Bronchial epithelial cell (primary cell): Measurements from ENCODE around the gene BCL7C. TPM values are rescaled to one million over a fixed set of nuclear protein-coding genes. Genes with fewer than 3 reads are reported as not detected.
A peak's percentile ranks its signal among the peaks of the same experiment; 100 is the strongest.

Experiments used
- DNase-seq: peaks from one replicate; pipeline ENCODE4 v3.0.0-alpha.2; 2010; ENCODE audit warnings: low read depth
- FAIRE-seq: peaks from 2 replicates; lab custom pipeline; 2011; peaks lifted over from hg19 to GRCh38; lab: Jason Lieb, UNC
- H3K27me3 ChIP-seq: 2 replicates; pipeline ENCODE4 v1.5.1; 2011; ENCODE audit warnings: low read length; ENCODE audit not compliant: control insufficient read depth, insufficient read depth
- H3K36me3 ChIP-seq: 2 replicates; pipeline ENCODE4 v1.5.1; 2011; ENCODE audit warnings: low read length; ENCODE audit not compliant: control insufficient read depth, insufficient read depth
- H3K4me3 ChIP-seq: 2 replicates; pipeline ENCODE4 v1.5.1; 2011; ENCODE audit warnings: mild to moderate bottlenecking, low read depth, low read length, control low read depth
- total RNA-seq: library from RNA; depleted of rRNA; stranded (reverse); fragments of >200 nt; gene quantifications from 2 replicates; pipeline ENCODE4 v1.2.1, GENCODE V29; 2014
- TF ChIP-seq, protein P1 (sequence below): IDR thresholded peaks from 2 replicates; pipeline ENCODE4 v1.5.1; 2011; ENCODE audit warnings: mild to moderate bottlenecking, moderate library complexity, low read length, control low read depth, inconsistent platforms; ENCODE audit not compliant: insufficient read depth, severe bottlenecking

Gene BCL7C
- total RNA-seq, 1 donor from 2014 or later, result 24.7 TPM

DNA sequence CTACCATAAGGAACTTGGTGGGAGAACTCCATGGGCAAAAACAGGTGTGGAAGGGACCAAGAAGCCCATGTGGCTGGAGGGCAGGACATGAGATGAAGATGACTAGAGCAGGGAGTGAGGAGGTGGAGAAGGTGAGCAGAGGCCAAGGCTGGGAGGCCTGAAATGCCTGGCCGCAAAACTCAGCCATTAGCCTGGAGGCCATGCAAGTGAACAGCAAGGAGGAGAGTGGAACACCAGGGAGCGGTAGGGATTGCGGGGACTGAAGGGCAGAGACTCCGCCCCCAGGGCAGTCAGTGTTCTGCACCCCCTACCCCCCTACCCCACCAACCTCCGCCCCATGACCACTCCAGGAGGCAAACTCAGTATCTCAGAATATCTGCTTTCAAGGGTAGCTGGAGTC lies 17.0 kb downstream of the BCL7C start:
- TF ChIP-seq, protein P1, sequence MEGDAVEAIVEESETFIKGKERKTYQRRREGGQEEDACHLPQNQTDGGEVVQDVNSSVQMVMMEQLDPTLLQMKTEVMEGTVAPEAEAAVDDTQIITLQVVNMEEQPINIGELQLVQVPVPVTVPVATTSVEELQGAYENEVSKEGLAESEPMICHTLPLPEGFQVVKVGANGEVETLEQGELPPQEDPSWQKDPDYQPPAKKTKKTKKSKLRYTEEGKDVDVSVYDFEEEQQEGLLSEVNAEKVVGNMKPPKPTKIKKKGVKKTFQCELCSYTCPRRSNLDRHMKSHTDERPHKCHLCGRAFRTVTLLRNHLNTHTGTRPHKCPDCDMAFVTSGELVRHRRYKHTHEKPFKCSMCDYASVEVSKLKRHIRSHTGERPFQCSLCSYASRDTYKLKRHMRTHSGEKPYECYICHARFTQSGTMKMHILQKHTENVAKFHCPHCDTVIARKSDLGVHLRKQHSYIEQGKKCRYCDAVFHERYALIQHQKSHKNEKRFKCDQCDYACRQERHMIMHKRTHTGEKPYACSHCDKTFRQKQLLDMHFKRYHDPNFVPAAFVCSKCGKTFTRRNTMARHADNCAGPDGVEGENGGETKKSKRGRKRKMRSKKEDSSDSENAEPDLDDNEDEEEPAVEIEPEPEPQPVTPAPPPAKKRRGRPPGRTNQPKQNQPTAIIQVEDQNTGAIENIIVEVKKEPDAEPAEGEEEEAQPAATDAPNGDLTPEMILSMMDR, result peak; percentile 1
- Histone ChIP-seq H3K4me3 (no peak overlapping the region), H3K36me3 (peaks cover 3% of the 10 kb centered on the region), H3K27me3 (no peaks in the 10 kb centered on the region)
- FAIRE-seq (no peak), DNase-seq (no peak)

DNA sequence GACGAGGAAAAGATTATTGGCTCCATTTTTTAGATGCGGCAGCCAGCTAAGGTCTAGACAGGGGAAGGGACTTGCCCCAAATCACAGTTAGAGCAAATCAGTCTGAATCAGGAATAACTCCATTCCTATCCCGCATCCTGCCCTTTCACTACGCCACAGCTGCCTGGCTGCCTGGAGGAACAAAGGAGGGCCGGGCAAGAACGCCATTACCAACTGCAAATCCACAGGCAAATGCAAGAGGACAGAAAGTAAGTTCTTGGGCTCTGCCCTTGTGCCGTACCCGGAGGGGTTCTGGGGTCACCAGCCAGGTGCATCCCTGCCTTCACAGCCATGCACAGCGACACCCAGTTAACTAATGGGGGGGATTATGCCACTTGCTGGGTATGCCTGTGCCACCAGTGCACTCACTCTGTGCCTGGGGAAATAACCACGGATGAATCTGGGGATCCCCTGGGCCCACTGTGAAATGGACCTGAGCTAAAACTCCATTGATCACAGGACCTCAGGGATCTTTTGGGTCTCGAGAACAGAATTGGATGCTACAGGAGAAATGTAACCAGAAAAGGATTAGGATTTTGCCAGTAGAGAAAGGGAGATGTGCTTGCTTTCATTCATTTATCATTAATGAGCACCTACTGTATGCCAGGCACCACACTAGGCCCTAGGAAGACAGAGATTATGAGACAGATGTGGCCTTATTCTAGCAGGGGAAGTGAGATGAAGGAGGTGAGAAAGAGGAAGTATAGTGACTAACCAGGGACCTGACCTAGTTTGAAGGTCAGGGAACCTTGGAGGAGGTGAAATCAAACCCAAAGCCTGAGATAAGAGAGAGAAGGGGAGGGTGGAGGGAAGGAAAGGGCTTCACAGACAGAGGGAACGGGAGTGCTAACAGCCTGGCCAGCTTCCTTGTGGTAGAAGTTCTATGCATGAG lies 17.7 kb downstream of the BCL7C start:
- FAIRE-seq (no peak), DNase-seq (peak; percentile 23)
- peak overlapping the region; percentile 91 for H3K4me3 ChIP-seq
- TF ChIP-seq, protein P1, result no peak
- peaks cover 2% of the 10 kb centered on the region for H3K36me3 ChIP-seq
- H3K27me3 ChIP-seq, result no peaks in the 10 kb centered on the region

DNA sequence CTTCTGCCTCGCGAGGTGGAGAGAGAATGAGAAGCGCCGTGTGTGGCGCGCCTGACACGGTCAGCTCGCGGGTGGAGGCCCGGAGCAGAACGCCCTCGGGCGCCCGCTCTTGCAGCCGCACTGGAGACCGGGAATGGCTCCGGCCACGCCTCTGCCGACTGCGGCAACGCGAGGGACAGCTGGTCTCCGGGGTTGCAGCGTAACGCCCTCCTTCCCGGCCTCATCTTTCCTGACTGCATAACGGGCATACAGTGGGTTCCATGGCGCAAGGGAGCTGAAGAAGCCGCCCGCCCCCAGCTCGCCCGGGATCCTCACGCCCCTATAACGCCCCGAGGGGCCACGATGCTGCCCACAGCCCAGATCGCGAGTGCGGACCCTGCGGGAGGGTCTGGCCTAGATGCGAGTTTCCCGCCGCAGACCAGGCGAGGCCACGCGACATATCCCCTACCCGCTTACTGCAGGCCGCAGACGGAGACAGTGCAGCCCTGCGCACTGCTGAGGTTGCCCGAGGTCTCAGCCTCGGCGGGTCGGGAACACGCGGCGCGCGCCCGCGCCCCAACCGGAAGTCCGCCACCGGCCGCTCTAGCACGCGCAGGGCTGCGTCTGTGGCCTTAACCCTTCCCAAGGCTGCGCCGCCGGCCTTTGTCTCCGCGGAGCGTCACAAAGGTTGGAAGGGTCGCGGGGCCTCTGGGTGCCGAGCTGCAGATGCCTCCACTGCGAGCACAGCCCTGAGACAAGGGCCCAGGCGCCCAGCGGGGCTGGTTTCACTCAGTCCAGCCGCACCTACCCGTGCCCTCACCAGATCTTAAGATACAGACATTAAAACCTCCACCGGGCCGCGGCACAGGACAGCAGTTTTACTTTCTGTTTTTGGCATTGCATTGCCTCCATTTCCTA lies 18.8 kb downstream of the BCL7C start:
- Histone ChIP-seq H3K36me3 (peaks cover 2% of the 10 kb centered on the region), H3K4me3 (peak overlapping the region; percentile 91), H3K27me3 (no peaks in the 10 kb centered on the region)
- FAIRE-seq (no peak), DNase-seq (peak; percentile 68)
- TF ChIP-seq, protein P1, result no peak

DNA sequence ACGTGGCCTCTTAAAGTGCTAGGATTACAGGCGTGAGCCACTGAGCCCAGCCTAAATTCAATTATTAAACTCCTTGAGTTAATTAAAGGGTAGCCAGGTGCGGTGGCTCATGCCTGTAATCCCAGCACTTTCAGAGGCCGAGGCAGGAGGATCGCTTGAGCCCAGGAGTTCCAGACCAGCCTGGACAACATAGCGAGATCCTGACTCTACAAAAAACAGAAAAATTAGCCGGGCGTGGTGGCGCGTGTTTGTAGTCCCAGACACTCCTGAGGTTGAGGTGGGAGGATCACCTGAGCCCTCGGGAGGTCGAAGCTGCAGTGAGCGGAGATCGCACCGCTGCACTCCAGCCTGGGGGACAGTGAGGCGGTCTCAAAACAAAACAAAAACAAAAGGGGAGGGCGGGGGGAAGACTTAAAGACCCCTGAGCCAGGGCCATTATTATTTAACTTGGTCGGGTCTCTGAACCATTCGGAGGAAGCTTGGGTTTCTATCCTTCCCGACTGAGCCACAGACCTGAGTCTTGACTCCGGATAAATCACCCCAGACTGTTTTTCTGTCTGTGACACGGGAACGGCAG lies 19.5 kb downstream of the BCL7C start:
- Histone ChIP-seq H3K4me3 (peak overlapping the region; percentile 91), H3K36me3 (peaks cover 2% of the 10 kb centered on the region), H3K27me3 (no peaks in the 10 kb centered on the region)
- DNase-seq (no peak), FAIRE-seq (no peak)
- TF ChIP-seq, protein P1, result no peak

DNA sequence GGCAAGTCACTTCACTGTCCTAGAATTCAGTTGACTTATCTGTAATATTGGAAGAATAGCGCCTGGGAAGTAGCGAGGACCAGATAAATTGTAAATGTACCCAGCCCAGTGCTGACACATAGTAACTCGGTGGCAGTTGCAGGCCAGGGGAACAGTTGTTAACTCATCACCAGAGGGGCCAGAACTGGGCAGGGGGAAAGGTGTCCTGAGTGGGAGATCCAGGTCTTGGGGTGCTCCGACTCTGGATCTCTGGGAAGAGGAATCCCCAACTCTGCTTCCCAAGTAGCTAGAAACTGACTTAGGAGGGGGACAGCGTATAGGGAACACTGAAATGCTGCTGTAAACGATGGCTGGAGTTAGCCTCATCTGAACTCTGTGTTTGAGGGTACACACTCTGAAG lies 23.0 kb downstream of the BCL7C start:
- Histone ChIP-seq H3K27me3 (no peaks in the 10 kb centered on the region), H3K36me3 (peaks cover 2% of the 10 kb centered on the region), H3K4me3 (no peak overlapping the region)
- TF ChIP-seq, protein P1, result no peak
- no peak for FAIRE-seq
- DNase-seq, result no peak
